ENCODE data around the gene ZER1. TPM values are rescaled to one million over a fixed set of nuclear protein-coding genes. Genes with fewer than 3 reads are reported as not detected.
"Not testable (repeated sequence)": the region's sequence is repeated elsewhere in the genome, so short reads cannot be mapped to it uniquely, and the experiment has no call there.

Gene ZER1
- total and polyA plus RNA-seq, 3 donors from 2014 or later, result 96.8 to 118 (median 112) TPM

DNA sequence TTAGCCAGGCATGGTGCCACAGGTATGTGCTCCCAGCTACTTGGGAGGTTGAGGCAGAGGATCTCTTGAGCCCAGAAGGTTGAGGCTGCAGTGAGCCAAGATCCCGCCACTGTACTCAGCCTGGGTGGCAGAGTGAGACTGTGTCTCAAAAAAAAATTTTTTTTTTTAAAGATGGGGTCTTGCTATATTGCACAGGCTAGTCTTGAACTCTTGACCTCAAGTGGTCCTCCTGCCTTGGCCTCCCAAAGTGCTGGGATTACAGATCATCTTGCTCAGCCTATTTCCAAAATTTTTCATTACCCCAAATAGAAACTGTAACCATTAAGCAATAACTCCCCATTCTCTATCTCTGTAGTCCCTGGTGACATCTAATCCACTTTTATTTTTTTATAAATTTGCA is 10.9 kb upstream of the ZER1 start:
- Histone ChIP-seq H3K4me1 (peaks cover 4% of the 10 kb centered on the region), H3K27ac (no peak overlapping the region), H3K4me3 (no peak overlapping the region), H3K9me3 (no peaks in the 10 kb centered on the region), H3K36me3 (ENCODE audit: low read depth, missing control alignments) (no peaks in the 10 kb centered on the region), H3K27me3 (no peaks in the 10 kb centered on the region)
- WGBS, 2 donors, result 88 to 92% methylated on average over 1 of the region's 1 CpG
- TF ChIP-seq, protein P1, sequence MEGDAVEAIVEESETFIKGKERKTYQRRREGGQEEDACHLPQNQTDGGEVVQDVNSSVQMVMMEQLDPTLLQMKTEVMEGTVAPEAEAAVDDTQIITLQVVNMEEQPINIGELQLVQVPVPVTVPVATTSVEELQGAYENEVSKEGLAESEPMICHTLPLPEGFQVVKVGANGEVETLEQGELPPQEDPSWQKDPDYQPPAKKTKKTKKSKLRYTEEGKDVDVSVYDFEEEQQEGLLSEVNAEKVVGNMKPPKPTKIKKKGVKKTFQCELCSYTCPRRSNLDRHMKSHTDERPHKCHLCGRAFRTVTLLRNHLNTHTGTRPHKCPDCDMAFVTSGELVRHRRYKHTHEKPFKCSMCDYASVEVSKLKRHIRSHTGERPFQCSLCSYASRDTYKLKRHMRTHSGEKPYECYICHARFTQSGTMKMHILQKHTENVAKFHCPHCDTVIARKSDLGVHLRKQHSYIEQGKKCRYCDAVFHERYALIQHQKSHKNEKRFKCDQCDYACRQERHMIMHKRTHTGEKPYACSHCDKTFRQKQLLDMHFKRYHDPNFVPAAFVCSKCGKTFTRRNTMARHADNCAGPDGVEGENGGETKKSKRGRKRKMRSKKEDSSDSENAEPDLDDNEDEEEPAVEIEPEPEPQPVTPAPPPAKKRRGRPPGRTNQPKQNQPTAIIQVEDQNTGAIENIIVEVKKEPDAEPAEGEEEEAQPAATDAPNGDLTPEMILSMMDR (IDR thresholded peaks at IDR 0.05), result no peak
- TF ChIP-seq POLR2A (IDR thresholded peaks at IDR 0.05), result no peak
- DNase-seq, result no peak
- intact Hi-C loops (cut with DNase I; ENCODE audit: low total_unique reads), result no loop called here

DNA sequence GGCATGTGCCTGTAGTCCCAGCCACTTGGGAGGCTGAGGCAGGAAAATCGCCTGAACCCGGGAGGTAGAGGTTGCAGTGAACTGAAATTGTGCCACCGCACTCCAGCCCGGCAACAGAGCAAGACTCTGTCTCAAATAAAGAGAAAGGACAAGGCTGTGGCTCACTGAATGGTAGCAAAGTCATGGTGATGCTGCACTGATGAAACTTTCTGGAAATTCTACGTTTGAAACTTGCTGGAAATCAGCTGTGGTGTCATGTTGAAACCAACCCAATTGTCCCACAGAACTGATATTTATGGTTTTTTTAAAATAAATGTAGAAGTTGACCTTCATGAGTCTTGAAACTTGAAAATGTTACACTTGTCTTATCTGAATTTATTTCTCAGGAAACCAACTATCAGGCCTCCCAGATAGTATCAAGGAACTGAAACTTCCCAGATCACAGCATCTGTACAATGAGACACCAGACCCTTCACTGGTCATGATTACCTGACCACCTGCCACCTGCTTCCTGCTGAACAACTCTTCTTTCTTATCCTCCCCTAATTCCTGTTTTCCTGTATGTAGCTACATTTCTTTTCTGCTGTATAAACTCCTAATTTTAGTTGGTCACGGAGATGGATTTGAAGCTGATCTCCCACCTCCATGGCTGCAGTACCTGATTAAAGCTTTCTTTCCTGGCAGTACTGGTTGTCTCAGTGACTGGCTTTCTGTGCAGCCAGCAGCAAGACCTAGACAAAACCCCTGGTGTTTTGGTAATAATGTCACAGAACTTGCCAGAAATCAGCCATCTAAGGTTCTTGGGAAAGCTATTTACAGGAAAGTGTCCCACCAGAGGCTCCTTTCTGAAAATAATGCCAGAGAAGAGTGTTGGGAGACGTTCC is 9.7 kb upstream of the ZER1 start:
- no peak for TF ChIP-seq POLR2A (IDR thresholded peaks at IDR 0.05)
- TF ChIP-seq, protein P1 (IDR thresholded peaks at IDR 0.05), result no peak
- no peak for DNase-seq
- no peaks in the 10 kb centered on the region for H3K36me3 ChIP-seq (ENCODE audit: low read depth, missing control alignments)
- no peak overlapping the region for H3K4me3 ChIP-seq
- H3K27me3 ChIP-seq, result no peaks in the 10 kb centered on the region
- H3K9me3 ChIP-seq, result no peaks in the 10 kb centered on the region
- peaks cover under 1% of the 10 kb centered on the region for H3K4me1 ChIP-seq
- intact Hi-C loops (cut with DNase I; ENCODE audit: low total_unique reads), result no loop called here
- 76 to 82% methylated on average over 7 of the region's 7 CpGs for WGBS, 2 donors
- H3K27ac ChIP-seq, result no peak overlapping the region

DNA sequence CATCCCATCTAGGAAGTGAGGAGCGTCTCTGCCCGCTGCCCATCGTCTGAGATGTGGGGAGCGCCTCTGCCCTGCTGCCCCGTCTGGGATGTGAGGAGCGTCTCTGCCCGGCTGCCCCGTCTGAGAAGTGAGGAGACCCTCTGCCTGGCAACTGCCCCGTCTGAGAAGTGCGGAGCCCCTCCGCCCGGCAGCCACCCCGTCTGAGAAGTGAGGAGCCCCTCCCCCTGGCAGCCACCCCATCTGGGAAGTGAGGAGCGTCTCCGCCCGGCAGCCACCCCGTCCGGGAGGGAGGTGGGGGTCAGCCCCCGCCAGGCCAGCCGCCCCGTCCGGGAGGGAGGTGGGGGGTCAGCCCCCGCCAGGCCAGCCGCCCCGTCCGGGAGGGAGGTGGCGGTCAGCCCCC is 8.4 kb upstream of the ZER1 start:
- H3K36me3 ChIP-seq (ENCODE audit: low read depth, missing control alignments); intact Hi-C loops (cut with DNase I; ENCODE audit: low total_unique reads): not testable (repeated sequence)
- WGBS, 2 donors, result 68 to 80% methylated on average over 3 to 13 of the region's 27 CpGs

DNA sequence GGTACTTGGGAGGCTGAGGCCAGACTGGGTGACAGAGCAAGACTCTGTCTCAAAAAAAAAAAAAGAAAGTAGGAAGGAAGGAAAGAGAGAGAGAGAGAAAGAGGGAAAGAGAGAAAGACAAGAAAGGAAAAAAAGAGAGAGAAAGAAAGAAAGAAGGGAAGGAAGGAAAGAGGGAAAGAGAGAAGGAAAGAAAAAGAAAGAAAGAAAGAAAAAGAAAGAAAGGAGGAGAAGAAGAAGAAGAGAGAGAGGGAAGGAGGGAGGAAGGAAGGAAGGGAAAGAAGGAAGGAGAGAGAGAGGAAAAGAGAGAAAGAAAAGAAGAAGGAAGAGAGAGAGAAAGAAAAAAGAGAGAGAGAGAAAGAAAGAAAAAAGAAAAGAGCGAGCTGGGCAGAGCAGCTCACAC is 3.1 kb upstream of the ZER1 start:
- H3K4me3 ChIP-seq, result no peak overlapping the region
- H3K36me3 ChIP-seq (ENCODE audit: low read depth, missing control alignments), result no peaks in the 10 kb centered on the region
- H3K9me3 ChIP-seq, result no peaks in the 10 kb centered on the region
- H3K4me1 ChIP-seq, result peaks cover 14% of the 10 kb centered on the region
- 84 to 95% methylated on average over 1 of the region's 1 CpG for WGBS, 2 donors
- intact Hi-C loops (cut with DNase I; ENCODE audit: low total_unique reads), result no loop called here
- no peak for TF ChIP-seq POLR2A (IDR thresholded peaks at IDR 0.05)
- TF ChIP-seq, protein P1 (IDR thresholded peaks at IDR 0.05), result no peak
- H3K27ac ChIP-seq, result no peak overlapping the region
- DNase-seq, result no peak
- no peaks in the 10 kb centered on the region for H3K27me3 ChIP-seq

More for the DNA sequence above, 8.4 kb upstream of the ZER1 start:
- not testable (repeated sequence) for H3K27me3 ChIP-seq, H3K9me3 ChIP-seq, DNase-seq, H3K4me1 ChIP-seq, H3K27ac ChIP-seq
- H3K4me3 ChIP-seq, result peak overlapping the region; percentile 15 to 17

DNA sequence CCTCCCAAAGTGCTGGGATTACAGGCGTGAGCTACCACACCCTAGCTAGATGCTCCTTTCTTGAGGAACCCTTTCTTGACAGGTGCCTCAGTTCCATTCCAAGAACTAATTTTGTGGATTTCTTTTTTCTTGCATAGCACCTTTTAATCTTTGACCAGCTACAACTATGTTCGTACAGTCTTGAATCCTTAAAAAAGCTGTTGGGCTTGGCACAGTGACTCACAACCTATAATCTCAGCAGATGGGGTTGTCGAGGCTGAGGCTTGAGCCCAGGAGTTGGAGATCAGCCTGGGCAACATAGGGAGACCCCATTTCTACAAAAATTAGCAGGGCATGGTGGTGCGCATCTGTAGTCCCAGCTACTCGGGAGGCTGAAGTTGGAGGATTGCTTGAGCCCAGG is 1.3 kb upstream of the ZER1 start:
- Histone ChIP-seq H3K36me3 (ENCODE audit: low read depth, missing control alignments) (no peaks in the 10 kb centered on the region), H3K4me1 (peaks cover 14% of the 10 kb centered on the region), H3K9me3 (no peaks in the 10 kb centered on the region), H3K4me3 (no peak overlapping the region), H3K27ac (no peak overlapping the region), H3K27me3 (no peaks in the 10 kb centered on the region)
- intact Hi-C loops (cut with DNase I; ENCODE audit: low total_unique reads), result no loop called here
- WGBS, 2 donors, result 78 to 85% methylated on average over 5 of the region's 5 CpGs
- DNase-seq, result no peak
- TF ChIP-seq POLR2A (IDR thresholded peaks at IDR 0.05), result no peak
- TF ChIP-seq, protein P1 (IDR thresholded peaks at IDR 0.05), result no peak
